Endometrial microvascular endothelial cells (primary cell): ENCODE measurements around the gene SIGLECL1. TPM values are rescaled to one million over a fixed set of nuclear protein-coding genes. Genes with fewer than 3 reads are reported as not detected.

Experiments
- in situ Hi-C: cut with HindIII; loops from 2 replicates; pipeline ENCODE4 v1.10.0; 2017; ENCODE audit warnings: low sequenced_read_pairs, low pct_unique_long_range_greater_than_20kb; ENCODE audit errors: inconsistent ontology term
- total RNA-seq: library from RNA; depleted of rRNA; stranded (reverse); fragments of >200 nt; gene quantifications from one replicate; pipeline ENCODE4 v1.2.3, GENCODE V29; 2015; ENCODE audit errors: inconsistent ontology term

SIGLECL1 gene
- total RNA-seq, 1 donor from 2014 or later, result not detected

DNA sequence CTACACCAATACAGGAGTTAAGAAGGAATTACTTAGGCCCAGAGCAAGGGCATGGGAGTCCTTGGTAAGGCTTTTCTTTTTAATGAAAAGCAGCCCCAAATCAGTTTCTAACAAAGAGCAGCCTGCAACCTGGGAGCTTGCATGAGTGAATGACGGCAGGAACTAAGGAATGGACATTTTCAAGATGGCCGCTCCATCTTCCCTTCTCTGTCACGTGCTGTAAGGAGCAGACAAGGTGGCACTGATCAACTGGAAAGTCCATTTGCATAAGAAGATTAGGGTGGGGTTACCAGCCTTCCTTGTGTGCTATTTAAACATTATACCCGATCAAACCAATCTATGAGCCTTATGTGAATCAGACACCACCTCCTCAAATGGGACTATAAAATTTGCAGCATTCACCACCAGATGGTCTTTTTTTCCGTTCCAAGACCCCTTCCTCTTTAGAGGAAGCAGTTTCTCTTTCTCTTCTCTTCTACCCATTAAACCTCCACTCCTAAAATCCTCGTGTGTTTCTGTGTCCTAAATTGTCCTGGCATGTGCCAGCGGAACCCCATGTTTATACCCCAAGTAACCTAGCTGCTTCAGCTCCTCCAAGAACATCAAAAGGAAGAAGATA is 2.8 kb upstream of the SIGLECL1 start:
- in situ Hi-C loops, result no loop called here

DNA sequence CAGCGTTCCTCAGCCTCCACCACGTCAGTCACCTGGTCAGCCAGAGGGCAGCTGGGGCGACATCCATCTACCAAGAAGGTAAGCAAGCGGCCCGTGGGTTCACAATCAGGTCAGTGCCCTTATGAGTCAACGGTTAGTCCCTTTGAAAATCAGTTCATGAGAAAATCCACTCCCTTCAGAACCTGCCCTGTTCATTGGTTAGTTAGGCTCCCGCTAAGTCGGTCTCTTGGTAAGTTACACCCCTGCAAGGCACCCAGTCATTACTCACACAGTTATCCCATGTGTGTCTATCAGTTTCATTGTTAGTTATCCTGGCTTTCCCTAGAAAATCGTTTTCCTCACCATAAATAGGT is 564 bp downstream of the SIGLECL1 start:
- in situ Hi-C loops, result no loop called here

DNA sequence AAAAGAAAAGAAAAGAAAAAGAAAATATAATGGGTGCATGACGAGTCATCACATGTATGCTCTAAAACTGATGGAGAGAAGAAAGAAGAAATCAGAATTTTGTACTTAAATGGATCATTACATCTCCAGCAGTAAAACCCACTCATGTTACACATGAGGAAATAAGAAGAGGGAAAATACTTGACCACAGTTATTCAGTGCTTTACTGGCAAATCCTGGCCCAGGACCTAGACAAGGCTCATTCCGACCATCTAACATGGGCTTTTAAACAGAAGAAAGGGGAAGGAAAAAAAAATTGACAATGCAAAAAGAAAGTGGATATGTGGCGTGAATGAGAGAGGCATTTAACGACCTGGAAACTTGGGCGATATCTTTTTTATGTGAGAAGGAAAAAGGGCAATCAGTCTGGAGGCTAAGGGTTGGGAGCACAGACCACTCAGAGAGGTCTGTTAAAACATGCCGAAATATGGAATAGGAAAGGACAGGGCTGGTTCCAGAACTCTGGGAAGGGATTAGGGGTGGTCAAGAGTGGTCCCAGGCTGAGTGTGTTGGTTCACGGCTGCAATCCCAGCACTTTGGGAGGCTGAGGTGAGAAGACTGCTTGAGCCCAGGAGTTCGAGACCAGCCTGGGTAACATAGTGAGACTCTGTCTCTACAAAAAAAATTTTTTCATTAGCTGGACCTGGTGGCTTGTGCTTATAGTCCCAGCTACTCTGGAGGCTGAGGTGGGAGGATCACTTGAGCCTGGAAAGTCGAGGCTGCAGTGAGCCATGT is 1.6 kb downstream of the SIGLECL1 start:
- in situ Hi-C loops, result no loop called here

DNA sequence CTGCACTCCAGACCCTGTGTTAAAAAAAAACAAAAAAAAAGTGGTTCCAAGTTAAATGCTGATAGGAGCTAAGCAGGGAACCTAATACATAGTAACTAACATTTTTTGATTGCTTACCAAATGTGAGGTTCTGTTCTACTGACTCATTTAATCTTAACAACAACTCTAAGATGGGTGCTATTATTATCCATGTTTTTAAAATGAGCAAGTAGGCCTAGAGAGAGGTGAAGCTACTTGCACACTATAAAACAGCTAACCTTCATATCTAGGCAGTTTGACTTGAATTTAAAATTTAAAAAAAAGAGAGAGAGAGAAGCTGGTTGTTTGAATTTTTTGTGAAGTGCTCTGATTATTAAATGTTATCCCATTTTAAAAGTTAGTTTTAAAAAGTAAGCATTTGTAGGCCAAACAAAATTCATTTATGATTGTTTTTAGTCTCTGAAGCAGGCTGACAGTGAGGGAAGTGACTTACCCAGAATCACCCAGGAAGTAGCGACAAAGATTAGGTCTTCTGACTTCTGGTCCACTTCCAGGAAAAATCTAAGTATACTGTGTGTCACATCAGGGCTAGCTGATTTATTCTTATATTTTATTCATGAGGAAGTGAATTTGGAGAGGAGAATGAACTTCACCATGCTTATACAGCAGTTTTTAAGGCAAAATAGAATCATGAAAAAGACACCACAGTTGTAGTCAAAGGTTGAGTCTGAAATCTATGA is 2.4 kb downstream of the SIGLECL1 start:
- in situ Hi-C loops, result no loop called here

DNA sequence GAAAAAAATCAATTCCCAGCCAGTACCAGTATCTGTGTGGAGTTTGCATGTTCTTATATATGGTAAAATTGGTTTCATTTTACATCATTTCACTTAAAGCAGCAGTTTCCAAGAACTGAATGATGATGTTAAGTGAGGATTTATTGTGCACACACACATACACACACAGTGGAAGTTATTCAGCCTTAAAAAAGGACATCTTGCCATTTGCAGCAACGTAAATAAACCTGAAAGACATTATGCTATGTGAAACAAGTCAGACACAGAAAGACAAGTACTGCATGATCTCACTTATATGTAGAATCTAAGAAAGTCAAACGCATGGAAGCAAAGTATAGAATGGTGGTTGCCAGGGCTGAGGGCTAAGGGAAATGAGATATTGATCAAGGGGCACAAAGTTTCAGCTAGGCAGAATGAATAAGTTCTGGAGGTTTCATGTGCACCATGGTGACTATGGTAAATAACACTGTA is 5.3 kb downstream of the SIGLECL1 start:
- in situ Hi-C loops, result no loop called here

DNA sequence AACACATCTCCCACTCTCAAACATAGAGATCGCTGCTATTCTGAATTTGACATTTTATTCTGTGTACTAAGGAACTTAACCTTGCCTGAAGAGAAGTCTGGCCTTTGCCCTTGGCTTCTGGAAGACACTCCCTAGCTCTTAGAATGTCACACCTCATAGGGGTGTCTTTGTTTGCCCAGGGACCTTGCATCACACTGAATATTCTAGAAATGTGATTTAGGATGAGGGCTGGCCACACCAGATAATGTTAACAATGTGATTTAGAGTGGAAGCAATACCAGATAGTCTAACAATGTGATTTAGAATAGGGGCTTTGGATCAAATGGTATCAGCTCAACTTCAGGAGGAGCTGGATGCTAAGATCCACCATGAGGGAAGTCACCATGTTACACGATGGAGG is 6.6 kb downstream of the SIGLECL1 start:
- in situ Hi-C loops, result no loop called here

DNA sequence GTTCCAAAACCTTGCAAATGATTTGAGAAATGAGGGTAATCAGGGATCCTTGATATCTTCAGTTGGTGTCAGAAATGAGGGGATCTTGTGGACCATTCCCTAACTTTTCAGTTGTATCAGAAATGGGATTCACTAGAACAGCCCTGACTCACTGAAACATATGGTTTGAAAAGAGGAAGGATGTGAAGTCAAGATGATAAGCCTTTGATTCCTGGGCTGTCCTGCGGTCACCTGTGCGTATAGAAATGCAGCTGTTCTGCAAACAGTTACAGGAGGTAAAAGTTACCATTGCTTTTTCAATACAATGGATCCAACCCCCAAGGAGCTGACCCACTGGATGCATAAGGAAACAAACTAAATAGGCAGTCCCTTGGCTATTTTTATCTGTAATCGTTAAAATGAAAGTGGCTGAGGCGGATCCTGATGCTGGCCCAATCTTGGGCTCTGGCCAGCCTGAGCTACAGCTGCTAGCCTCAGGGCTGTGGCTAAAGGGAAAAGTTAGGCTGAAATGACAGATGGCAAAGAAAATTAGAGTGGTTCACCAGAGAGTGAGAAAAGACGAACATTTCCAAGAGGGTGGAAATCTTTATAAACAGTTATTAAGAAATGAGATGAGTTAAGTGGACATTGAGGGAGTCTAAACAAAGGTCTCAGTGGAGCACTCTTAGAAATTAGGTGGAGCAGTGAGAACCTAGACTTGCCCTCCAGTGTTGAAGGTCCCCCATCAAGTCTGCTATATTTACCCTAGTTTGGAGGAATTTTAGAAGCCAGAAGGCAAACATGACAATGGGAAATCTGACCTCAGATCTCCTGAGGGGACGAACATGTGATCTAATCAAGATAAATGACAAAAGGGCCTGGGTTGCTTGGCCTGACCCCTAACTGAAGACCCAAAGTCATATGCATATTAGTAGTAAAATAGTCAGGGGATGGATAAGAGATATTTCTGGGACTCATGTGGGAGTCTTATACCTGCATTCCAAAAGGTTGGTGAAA is 7.6 kb downstream of the SIGLECL1 start:
- in situ Hi-C loops, result no loop called here

DNA sequence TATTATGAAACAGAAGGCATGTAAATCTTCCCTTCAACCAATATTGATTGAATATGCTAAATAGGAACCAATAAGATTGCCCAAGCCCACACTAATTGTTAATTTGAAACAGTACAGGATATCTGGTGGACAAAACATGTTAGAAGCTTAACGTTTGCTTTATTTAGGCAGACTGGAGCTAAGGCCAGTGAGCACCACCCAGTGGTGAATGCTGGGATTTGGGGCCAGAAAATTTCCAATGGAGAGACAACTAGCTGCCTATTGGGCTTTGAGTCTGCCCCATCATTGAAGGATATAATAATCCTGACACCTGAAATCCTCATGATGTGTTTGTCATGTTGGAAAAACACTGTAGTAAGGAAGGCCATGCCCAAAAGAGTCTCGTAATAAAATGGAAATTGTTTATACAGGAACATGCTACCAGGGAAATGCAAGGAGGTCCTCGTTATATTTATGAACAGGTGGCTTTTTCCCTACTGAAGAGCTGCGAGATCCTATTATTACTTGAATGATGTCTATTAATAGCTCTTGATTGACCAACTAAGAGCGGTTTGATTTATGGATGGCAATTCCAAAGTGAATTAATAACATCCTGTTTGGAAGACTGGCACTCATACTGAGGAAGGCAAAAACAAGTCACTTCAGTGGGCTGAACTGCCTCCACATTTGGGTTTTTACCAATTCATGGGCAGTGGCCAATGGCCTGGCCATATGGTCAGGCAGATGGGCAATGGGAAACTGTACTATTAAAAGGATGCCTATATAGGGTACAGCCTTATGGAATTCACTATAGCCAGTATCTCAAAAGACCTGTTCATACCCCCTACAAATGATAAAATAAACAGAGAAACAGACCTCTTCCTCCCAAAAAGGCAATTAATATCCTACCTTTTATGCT is 8.7 kb downstream of the SIGLECL1 start:
- in situ Hi-C loops, result no loop called here

DNA sequence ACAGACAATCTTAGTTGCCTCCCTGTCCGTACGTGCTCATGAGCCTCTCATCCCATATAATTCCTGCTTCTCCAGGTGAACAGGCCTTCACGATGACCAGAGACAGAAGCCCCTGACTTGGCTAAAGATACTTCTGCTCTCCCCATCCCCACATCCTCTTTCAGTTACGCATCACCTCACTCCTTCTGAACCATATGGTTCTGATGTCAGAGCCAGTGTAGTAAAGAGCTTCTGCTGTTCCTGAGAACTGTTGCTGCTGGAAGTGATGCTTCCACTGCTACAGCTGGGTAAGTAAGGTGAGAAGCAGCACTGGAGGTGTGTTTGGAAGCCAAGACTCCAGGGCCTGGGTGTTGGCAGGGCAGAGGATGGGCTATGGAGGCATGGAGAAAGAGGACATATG is 12.9 kb downstream of the SIGLECL1 start:
- in situ Hi-C loops, result no loop called here

DNA sequence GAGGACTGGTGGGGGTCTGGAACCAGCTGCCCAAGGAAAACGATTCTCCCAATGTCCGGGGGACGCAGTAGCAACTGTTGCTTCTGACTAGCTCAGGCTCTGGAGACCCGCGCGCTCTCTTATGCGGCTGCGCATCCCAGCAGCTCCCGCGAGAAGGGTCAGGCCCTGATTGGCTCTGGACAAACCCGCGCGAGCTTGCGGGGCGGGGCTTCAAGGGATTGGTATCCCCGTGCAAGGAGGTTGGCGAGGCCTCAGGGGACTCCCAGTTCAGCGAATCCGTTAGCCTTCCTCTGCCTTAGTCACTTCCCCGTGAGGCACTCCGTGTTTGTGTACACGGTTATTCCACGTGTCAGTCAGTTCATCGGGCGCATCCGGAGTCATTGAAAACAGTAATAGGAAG is 20.2 kb downstream of the SIGLECL1 start:
- in situ Hi-C loops, result no loop called here

DNA sequence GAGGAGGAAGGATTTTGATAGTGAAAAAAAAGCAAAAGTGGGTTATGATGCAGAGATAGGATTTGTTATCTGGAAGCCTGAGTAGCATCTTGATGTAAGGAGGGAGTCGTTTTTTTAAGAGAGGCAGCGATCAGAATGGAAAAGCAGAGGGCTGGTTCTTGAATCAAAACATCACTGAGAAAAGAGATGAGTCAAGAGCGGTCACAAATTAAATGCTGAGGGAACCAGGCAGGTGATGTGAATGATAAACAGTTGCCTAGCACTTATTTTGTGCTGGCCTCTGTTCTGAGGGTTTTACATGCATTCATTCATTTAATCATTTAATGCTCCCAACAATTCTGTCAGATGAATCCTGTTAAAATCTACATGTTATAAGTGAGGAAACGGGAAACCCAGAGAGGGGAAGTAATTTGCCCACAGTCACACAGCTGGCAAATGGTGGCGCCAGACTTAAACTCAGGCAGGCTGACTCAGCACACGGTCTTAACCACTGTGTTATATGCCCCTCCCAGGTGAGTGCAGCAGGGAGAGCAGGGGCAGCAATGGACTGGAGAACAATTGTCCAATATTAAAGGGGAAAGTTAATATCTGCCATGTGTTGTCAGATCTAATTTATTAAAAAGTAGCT is 21.4 kb downstream of the SIGLECL1 start:
- in situ Hi-C loops, result no loop called here

DNA sequence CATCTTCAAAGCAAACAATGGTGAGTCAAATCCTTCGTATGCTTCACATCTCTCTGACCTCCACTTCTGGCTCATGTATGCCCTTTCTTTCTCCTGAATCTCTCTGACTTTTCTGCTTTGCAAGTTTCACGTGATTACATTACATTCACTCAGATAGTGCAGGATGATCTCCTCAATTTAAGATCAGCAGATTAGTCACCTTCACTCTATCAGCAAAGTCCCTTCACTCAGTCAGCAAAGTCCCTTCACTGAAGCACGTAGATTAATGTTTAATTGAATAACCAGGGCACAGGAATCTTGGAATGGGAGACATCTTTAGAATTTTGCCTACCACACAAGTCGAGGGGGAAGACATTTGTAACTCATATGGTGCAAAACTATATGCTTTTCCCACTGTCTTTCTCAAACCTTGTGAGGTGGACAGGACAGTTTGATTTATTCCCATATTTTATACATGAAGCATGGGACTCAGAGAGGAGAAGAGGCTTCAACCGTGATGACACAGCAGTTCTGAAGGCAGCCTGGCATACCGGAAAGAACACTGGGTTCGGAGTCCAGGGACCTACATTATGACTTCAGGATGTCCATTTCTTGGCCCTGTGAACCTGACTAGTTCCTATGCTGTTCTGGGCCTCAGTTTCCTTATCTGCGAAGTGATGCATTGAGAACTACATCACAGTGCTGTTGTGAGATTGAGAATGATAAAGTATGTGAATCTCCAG is 23.3 kb downstream of the SIGLECL1 start:
- in situ Hi-C loops, result no loop called here

DNA sequence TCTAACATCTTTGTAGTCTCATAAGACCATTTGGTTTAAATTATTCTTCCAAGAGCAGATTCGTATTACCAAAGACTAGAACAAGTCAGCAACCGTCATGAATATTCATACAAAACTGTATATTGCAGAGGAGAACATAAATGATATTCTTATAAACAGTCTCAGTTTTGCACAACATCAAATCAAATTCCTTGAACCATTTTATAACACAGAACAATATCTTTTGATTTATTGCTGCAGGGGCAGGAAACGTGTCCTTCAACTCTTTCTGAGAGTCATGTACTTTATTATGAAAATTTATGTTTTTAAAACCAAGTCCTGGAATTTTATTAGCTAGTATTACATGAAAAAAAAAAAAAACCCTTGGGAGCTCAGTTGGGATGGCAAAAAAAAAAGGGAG is 26.2 kb downstream of the SIGLECL1 start:
- in situ Hi-C loops, result no loop called here

DNA sequence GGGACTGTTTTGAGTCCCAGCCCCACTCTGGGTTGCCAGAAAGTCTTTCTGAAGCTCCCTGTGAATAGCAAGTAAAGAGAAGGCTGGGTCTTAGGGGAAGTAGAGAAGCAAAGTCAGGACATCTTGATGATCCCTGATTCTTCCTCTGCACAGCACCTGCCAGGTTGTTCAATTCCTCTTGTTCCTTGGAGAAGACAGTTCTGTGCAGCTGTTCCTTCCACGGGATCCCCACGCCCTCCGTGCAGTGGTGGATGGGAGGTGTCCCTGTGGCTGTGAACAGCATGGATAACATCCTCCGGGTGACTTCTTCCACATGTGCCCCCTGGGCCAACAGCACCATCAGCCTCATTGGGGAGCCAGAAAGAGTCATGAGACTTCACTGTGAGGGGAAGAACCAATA is 31.5 kb downstream of the SIGLECL1 start:
- in situ Hi-C loops, result no loop called here

DNA sequence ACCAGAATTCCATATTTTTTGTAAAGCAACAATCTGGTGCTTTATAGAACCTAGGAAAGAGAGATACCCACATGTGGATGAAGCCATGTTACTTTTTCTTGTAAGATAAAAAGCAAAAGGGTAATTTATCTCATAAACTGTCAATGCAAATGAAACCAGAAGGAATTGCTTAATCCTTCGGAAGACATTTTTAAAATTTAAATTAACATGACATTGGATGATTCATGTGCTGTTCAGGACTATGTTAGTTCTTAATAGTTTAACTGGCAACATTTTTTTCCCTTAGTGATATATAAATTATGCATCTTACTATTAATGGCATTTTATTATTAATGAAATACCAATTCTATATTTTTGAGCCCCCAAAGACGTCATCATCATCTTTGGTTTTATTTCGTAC is 34.8 kb downstream of the SIGLECL1 start:
- in situ Hi-C loops, result no loop called here

DNA sequence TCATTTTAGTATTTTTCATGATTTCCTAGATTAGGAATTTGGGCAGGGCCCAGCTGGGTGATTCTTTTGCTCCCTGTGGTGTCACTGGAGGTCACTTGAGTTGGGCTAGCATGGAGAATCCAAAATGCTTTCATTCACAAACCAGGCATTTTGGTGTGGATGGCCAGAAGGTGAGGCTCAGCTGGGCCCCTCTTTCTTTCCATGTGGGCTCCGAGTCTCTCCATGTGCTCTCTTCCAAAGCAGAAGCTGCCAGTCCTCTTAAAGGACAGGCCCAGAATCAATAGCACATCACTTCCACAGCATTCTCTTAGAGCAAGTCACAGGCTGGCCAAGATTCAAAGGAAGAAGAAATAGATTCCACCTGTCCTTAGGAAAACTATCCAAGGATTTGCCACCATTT is 38.8 kb downstream of the SIGLECL1 start:
- in situ Hi-C loops, result no loop called here

DNA sequence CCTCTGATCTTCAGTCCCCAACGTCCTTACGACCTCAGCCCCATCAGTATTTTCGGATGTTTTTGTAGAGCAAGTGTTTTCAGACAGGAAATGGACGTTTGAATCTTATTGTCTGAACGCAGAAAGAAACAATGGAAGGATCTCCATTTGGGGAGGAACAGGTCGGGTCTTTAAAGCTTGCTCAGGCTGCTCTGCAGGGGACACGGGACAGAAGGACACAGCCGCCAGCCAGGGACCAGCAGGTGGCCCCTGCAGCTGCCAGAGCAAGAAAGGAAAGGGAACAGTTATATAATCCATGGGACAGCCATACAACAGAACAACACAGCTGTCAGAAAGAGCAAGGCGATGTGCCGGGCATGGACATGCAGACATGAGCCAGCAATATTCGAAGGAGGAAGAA is 42.1 kb downstream of the SIGLECL1 start:
- in situ Hi-C loops, result no loop called here
